Renal pelvis (tissue), 12 donors: ENCODE results near the gene TMCO2. TPM values are rescaled to one million over a fixed set of nuclear protein-coding genes. Genes with fewer than 3 reads are reported as not detected.
"Not testable (repeated sequence)": the region's sequence is repeated elsewhere in the genome, so short reads cannot be mapped to it uniquely, and the experiment has no call there.

ENCODE experiments used
- DNase-seq: peaks from one replicate; pipeline ENCODE4 v3.0.0-alpha.2; 2013
- long read RNA-seq, 16 experiments: transcript quantifications; one replicate each; lab custom pipeline, GENCODE V29; 2026
- polyA plus RNA-seq, 3 donors: library from polyadenylated mRNA; unstranded; fragments of 120-200 nt; gene quantifications; one replicate each; pipeline ENCODE4 v1.2.1, GENCODE V29; 2013; ENCODE audit not compliant: insufficient read length in 3 of 3

TMCO2 gene
- not detected for polyA plus RNA-seq
- long read RNA-seq, donor 1, result 0 reads
- long read RNA-seq, donor 2, result 0 reads
- long read RNA-seq, donor 3, result 0 reads
- long read RNA-seq, donor 4, result 0 reads
- long read RNA-seq, donor 5, result 0 reads
- long read RNA-seq, donor 6, result 0 reads
- long read RNA-seq, donor 7, result 0 reads
- long read RNA-seq, donor 8, result 0 reads
- long read RNA-seq, donor 9, result 0 reads
- long read RNA-seq, donor 10, result 0 reads
- long read RNA-seq, donor 11, result 0 reads
- long read RNA-seq, donor 12, result 0 reads
- long read RNA-seq, donor 13, result 0 reads
- long read RNA-seq, donor 14, result 0 reads
- long read RNA-seq, donor 15, result 0 reads
- long read RNA-seq, donor 16, result 0 reads

GRCh38 chr1:40247655-40248054 lies at the start of gene TMCO2:
TMCO2 (plus strand) TSS chr1:40247937; CDS start chr1:40247994, 57 bp downstream.
- no peak for DNase-seq

GRCh38 chr1:40199126-40199525 lies 48.6 kb upstream of the TMCO2 start:
- no peak for DNase-seq

- no peak for DNase-seq
These were observed 42.9 kb upstream of the TMCO2 start for GRCh38 chr1:40204856-40205255.

GRCh38 chr1:40210511-40211204 lies 37.1 kb upstream of the TMCO2 start:
- DNase-seq, result no peak

GRCh38 chr1:40218333-40218732 lies 29.4 kb upstream of the TMCO2 start:
- no peak for DNase-seq

GRCh38 chr1:40221471-40221905 lies 26.2 kb upstream of the TMCO2 start:
- DNase-seq, result not testable (repeated sequence)

GRCh38 chr1:40221977-40222772 lies 25.6 kb upstream of the TMCO2 start:
- no peak for DNase-seq

GRCh38 chr1:40224040-40224439 lies 23.7 kb upstream of the TMCO2 start:
- no peak for DNase-seq

- DNase-seq, result no peak
These were observed 21.5 kb upstream of the TMCO2 start for GRCh38 chr1:40226192-40226591.

GRCh38 chr1:40232444-40232843 lies 15.3 kb upstream of the TMCO2 start:
- DNase-seq, result no peak

GRCh38 chr1:40239626-40240025 lies 8.1 kb upstream of the TMCO2 start:
- no peak for DNase-seq

GRCh38 chr1:40240390-40240789 lies 7.3 kb upstream of the TMCO2 start:
- DNase-seq, result no peak

GRCh38 chr1:40241362-40241761 lies 6.4 kb upstream of the TMCO2 start:
- DNase-seq, result no peak

- DNase-seq, result no peak
These were observed 4.4 kb upstream of the TMCO2 start for GRCh38 chr1:40243351-40243750.

- DNase-seq, result no peak
These were observed 3.5 kb upstream of the TMCO2 start for GRCh38 chr1:40244138-40244744.

- DNase-seq, result no peak
These were observed 2.1 kb upstream of the TMCO2 start for GRCh38 chr1:40245686-40246085.

GRCh38 chr1:40248412-40248811 lies 675 bp downstream of the TMCO2 start:
- no peak for DNase-seq

GRCh38 chr1:40251456-40251855 lies 3.7 kb downstream of the TMCO2 start:
- no peak for DNase-seq

- DNase-seq, result no peak
These were observed 4.9 kb downstream of the TMCO2 start for GRCh38 chr1:40252601-40253000.

- DNase-seq, result no peak
These were observed 7.5 kb downstream of the TMCO2 start for GRCh38 chr1:40255231-40255630.

GRCh38 chr1:40256401-40257084 lies 8.8 kb downstream of the TMCO2 start:
- DNase-seq, result no peak

- DNase-seq, result no peak
These were observed 9.6 kb downstream of the TMCO2 start for GRCh38 chr1:40257313-40257687.
